BLaER1 (cell line): ENCODE results near the gene GNB1L.
A peak's percentile ranks its signal among the peaks of the same experiment; 100 is the strongest.

Source experiments
- H3K27ac ChIP-seq: shearing (Covaris generic); formaldehyde crosslinking; 2 replicates; pipeline ENCODE4 v1.8.1; 2022
- H3K27me3 ChIP-seq: shearing (Covaris generic); formaldehyde crosslinking; 2 replicates; pipeline ENCODE4 v1.8.1; 2022
- H3K36me3 ChIP-seq: shearing (Covaris generic); formaldehyde crosslinking; 2 replicates; pipeline ENCODE4 v1.8.1; 2022
- H3K4me1 ChIP-seq: shearing (Covaris generic); formaldehyde crosslinking; 2 replicates; pipeline ENCODE4 v1.8.1; 2022
- H3K4me2 ChIP-seq: shearing (Covaris generic); formaldehyde crosslinking; 2 replicates; pipeline ENCODE4 v1.8.1; 2022
- H3K4me3 ChIP-seq: shearing (Covaris generic); formaldehyde crosslinking; 2 replicates; pipeline ENCODE4 v1.8.1; 2022
- H3K9ac ChIP-seq: shearing (Covaris generic); formaldehyde crosslinking; 2 replicates; pipeline ENCODE4 v1.8.1; 2022
- H3K9me3 ChIP-seq: shearing (Covaris generic); formaldehyde crosslinking; 2 replicates; pipeline ENCODE4 v1.8.1; 2022
- H4K20me1 ChIP-seq: shearing (Covaris generic); formaldehyde crosslinking; 2 replicates; pipeline ENCODE4 v1.8.1; 2022
- Cebpa-rat ChIP-seq: shearing (Covaris generic); IDR thresholded peaks from 2 replicates; pipeline ENCODE4 v1.8.1; 2022

GNB1L gene

GRCh38 chr22:19827341-19828034 lies 27.2 kb downstream of the GNB1L start:
- Histone ChIP-seq H3K36me3 (peaks cover 9% of the 10 kb centered on the region; the same call in 1 of the 2 replicates), H3K9ac (no peak overlapping the region), H3K27ac (no peak overlapping the region), H3K27me3 (no peaks in the 10 kb centered on the region), H3K4me2 (no peak overlapping the region), H3K4me1 (peaks cover 42% of the 10 kb centered on the region), H3K9me3 (0 out of 2 replicates have a peak, but pooled peaks cover 8% of the 10 kb centered on the region), H4K20me1 (peaks cover 41% of the 10 kb centered on the region), H3K4me3 (no peak overlapping the region)
- TF ChIP-seq Cebpa-rat: no peak

GRCh38 chr22:19826619-19826950 lies 28.1 kb downstream of the GNB1L start:
- H3K9me3 ChIP-seq: 0 out of 2 replicates have a peak, but pooled peaks cover 8% of the 10 kb centered on the region
- H3K27me3 ChIP-seq: no peaks in the 10 kb centered on the region
- no peak overlapping the region for H3K4me3 ChIP-seq
- peaks cover 44% of the 10 kb centered on the region for H4K20me1 ChIP-seq
- peaks cover 9% of the 10 kb centered on the region; the same call in 1 of the 2 replicates for H3K36me3 ChIP-seq
- no peak overlapping the region for H3K9ac ChIP-seq
- H3K27ac ChIP-seq: no peak overlapping the region
- no peak for TF ChIP-seq Cebpa-rat
- peaks cover 46% of the 10 kb centered on the region for H3K4me1 ChIP-seq
- no peak overlapping the region for H3K4me2 ChIP-seq

DNA sequence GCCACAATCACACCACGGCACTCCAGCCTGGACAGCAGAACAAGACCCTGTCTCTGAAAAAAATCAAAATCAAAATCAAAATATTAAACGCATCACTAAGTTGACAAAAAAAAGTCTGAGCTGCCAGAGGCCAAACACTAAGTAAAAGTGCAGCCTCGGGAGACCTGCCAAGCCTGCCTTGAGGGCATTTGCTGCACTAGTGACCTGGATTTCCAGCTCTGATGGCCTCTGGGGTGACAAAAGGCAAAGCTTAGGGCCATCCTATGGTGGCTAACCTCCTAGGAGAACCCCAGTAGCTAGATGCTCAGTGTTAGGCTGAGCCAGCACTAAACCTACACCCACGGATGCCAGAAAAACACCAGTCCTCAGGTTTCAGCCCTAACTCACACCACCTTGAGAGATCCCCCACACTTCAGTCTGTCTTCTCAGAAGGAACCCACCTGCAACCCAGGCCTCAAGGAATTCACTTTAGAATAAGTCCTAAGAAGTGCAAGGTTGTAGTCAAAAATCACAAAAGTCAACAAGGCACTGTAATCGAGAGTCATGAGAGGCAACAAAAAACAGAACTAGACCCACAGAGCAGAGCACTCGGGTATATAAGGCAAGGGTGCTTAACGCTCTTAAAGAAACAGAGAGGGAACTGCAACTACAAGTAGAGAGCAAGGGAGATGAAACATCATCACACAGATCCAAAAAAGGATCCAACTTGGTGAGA lies 28.6 kb downstream of the GNB1L start:
- peaks cover 9% of the 10 kb centered on the region; the same call in 1 of the 2 replicates for H3K36me3 ChIP-seq
- peaks cover 47% of the 10 kb centered on the region for H4K20me1 ChIP-seq
- no peak overlapping the region for H3K9ac ChIP-seq
- peak overlapping the region; percentile 87 for H3K4me2 ChIP-seq
- H3K9me3 ChIP-seq: 0 out of 2 replicates have a peak, but pooled peaks cover 8% of the 10 kb centered on the region
- no peaks in the 10 kb centered on the region for H3K27me3 ChIP-seq
- TF ChIP-seq Cebpa-rat: no peak
- H3K27ac ChIP-seq: no peak overlapping the region; the same call in 1 of the 2 replicates
- H3K4me3 ChIP-seq: no peak overlapping the region
- peaks cover 51% of the 10 kb centered on the region for H3K4me1 ChIP-seq

DNA sequence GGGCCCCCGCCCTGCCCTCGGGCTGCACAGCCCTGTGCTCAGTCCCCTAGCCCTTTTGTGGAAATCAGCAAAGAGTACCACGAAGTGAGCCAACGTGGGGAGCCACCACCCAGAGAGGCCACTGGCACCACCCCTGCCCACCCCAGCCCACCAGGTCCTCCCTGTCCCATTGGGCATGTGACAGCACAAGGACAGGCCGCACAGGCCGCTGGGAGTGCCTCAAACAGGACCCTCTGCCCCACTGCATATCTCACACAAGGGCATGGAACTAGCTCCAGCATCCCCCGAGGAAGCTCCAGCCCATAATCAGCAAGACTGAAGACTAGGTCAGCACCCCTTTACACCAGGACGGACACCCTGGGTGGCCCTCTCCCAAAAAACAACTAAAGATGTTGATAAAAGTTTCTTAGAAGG lies 29.7 kb downstream of the GNB1L start:
- peak overlapping the region; percentile 45 for H3K9ac ChIP-seq

GRCh38 chr22:19824212-19824925 lies 30.3 kb downstream of the GNB1L start:
- Histone ChIP-seq H3K27ac (peak overlapping the region; percentile 71), H4K20me1 (peaks cover 58% of the 10 kb centered on the region)

More for the DNA sequence above, 29.7 kb downstream of the GNB1L start:
- Histone ChIP-seq H4K20me1 (peaks cover 52% of the 10 kb centered on the region), H3K4me2 (peak overlapping the region; percentile 87), H3K4me1 (peaks cover 62% of the 10 kb centered on the region), H3K9me3 (0 out of 2 replicates have a peak, but pooled peaks cover 8% of the 10 kb centered on the region), H3K36me3 (peaks cover 14% of the 10 kb centered on the region; the same call in 1 of the 2 replicates), H3K27ac (peak overlapping the region; percentile 71), H3K4me3 (no peak overlapping the region), H3K27me3 (no peaks in the 10 kb centered on the region)
- TF ChIP-seq Cebpa-rat: no peak

GRCh38 chr22:19823902-19824211 lies 30.8 kb downstream of the GNB1L start:
- H3K27me3 ChIP-seq: no peaks in the 10 kb centered on the region

More at GRCh38 chr22:19824212-19824925, 30.3 kb downstream of the GNB1L start:
- Histone ChIP-seq H3K9me3 (0 out of 2 replicates have a peak, but pooled peaks cover 8% of the 10 kb centered on the region), H3K4me1 (peaks cover 67% of the 10 kb centered on the region), H3K4me2 (peak overlapping the region; percentile 87), H3K36me3 (peaks cover 14% of the 10 kb centered on the region; the same call in 1 of the 2 replicates), H3K4me3 (no peak overlapping the region), H3K27me3 (no peaks in the 10 kb centered on the region), H3K9ac (peak overlapping the region; percentile 45)
- peak; percentile 95 for TF ChIP-seq Cebpa-rat

GRCh38 chr22:19823191-19823901 lies 31.3 kb downstream of the GNB1L start:
- Histone ChIP-seq H3K4me1 (peaks cover 77% of the 10 kb centered on the region), H3K9me3 (0 out of 2 replicates have a peak, but pooled peaks cover 8% of the 10 kb centered on the region), H3K4me3 (no peak overlapping the region), H4K20me1 (peaks cover 68% of the 10 kb centered on the region), H3K27me3 (no peaks in the 10 kb centered on the region), H3K9ac (peak overlapping the region; percentile 19; the same call in 1 of the 2 replicates), H3K4me2 (peak overlapping the region; percentile 87), H3K27ac (peak overlapping the region; percentile 71), H3K36me3 (peaks cover 14% of the 10 kb centered on the region; the same call in 1 of the 2 replicates)
- no peak for TF ChIP-seq Cebpa-rat

More at GRCh38 chr22:19823902-19824211, 30.8 kb downstream of the GNB1L start:
- peak overlapping the region; percentile 87 for H3K4me2 ChIP-seq
- peak overlapping the region; percentile 45; the same call in 1 of the 2 replicates for H3K9ac ChIP-seq
- 0 out of 2 replicates have a peak, but pooled peaks cover 8% of the 10 kb centered on the region for H3K9me3 ChIP-seq
- peaks cover 72% of the 10 kb centered on the region for H3K4me1 ChIP-seq
- peaks cover 63% of the 10 kb centered on the region for H4K20me1 ChIP-seq
- H3K27ac ChIP-seq: peak overlapping the region; percentile 71; the same call in 1 of the 2 replicates
- H3K36me3 ChIP-seq: peaks cover 14% of the 10 kb centered on the region; the same call in 1 of the 2 replicates
- no peak overlapping the region for H3K4me3 ChIP-seq
- no peak for TF ChIP-seq Cebpa-rat

GRCh38 chr22:19822301-19823117 lies 32.2 kb downstream of the GNB1L start:
- TF ChIP-seq Cebpa-rat: no peak
- Histone ChIP-seq H3K27ac (peak overlapping the region; percentile 71), H3K9ac (peak overlapping the region; percentile 44), H3K4me2 (peak overlapping the region; percentile 87), H3K4me3 (no peak overlapping the region), H3K36me3 (peaks cover 14% of the 10 kb centered on the region; the same call in 1 of the 2 replicates), H3K4me1 (peaks cover 86% of the 10 kb centered on the region), H4K20me1 (peaks cover 77% of the 10 kb centered on the region), H3K9me3 (0 out of 2 replicates have a peak, but pooled peaks cover 8% of the 10 kb centered on the region), H3K27me3 (no peaks in the 10 kb centered on the region)
